T-helper 2 cell treated with Interferon-gamma antibody and Interleukin-4, amounts not matched to agents 100 ng/mL and 5 ng/mL, for 36 hours (primary cell): ENCODE measurements around the gene ABHD17A. TPM values are rescaled to one million over a fixed set of nuclear protein-coding genes. Genes with fewer than 3 reads are reported as not detected.

Experiments used
- intact Hi-C: fragments of 100-400 bp; cut with micrococcal nuclease; formaldehyde crosslinking; loops from one replicate; pipeline ENCODE4 v1.15.1; 2023
- total RNA-seq: library from RNA; stranded (reverse); gene quantifications from 2 replicates; pipeline ENCODE4 v1.2.3, GENCODE V29; 2022

ABHD17A gene
- total RNA-seq, 1 donor from 2014 or later, result 126 TPM

DNA sequence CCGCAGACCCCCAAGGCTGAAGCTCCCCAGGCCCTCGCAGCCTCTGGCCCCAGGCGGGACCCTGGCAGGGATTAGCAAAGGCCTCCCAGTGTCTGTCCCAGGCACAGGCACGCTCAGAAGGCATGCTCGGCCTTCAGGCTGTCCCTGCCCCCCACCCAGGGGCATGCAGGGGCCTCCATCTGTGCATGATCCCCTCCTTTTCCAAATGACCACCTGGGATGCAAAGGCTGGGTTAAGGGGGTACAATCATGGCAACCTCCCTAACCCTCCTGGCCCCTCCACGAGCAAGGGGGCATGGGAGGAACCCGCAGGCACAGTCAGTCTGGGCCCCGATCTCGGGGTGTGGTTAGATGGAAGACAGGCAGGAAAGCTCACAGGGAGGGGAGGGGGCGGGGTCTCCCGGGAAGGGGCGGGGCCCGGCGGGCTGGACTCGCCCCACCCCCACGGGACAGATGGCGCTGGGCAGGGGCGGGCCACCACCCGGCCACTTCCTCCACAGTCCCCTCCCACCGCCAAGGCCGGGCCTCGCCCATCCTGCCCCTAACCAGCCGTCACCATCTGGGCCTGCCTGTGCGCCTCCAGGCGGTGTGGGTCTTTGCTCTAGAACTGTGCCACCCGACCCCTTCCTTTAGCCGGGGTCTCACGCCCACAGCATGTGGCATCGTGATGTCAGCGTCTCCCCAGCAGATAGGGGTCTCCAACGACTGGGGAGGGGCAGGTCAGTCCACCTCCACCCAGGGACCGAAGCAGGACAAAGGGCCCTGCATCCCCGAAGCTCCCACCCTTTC is 30.1 kb downstream of the ABHD17A start:
- intact Hi-C loops, result loop anchor here (5.0 kb wide), 1 partner anchor 448 kb away; the partner anchor contains the start of gene DAZAP1

DNA sequence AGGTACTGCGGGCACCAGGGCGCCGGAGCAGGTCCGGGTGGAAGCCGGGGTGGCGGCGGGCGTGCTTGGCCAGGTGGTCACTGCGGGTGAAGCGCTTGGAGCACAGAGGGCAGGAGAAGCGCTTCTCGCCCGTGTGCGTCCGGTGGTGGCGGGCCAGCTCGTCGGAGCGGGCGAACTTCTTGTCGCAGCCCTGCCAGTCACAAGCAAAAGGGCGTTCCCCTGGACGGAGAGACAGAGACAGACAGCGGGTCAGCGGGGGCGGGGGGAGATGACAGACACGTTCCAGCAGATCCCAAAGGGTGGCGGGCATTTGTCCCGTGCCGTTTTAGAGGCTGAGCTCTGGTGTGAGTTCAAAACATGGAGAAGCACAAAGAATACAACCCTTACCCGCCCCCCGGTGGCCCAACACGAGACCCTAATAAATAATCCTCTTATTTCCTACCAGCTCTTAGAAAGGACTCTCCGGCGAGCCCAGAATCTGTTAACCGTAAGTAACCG is 30.7 kb downstream of the ABHD17A start:
- intact Hi-C loops, result loop anchor here (5.0 kb wide), 1 partner anchor 447 kb away; the partner anchor contains the start of gene DAZAP1

DNA sequence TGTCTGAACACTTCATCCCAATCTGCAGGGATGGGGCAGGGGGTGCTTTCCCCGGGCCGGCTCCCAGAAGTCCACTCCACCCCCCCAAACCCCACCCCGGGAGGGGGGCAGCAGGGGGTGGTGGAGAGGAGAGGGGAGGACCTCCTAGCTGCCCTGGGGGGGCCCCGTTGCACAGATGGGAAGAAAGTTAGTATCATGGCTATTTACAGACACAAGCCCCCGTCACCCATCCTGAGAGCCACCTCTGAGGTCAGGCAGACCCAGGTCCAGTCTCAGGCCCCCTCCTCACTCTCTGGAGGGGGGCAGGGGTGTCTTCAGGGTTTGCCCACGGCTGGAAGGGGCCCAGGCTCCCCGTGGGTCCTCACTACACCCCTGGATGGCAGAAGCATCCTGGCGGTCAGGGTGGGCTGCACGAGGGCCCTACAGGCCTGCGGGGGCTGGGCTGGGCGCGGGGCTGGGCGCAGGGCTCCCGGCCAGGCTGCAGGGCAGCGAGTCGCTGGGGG is 31.2 kb downstream of the ABHD17A start:
- intact Hi-C loops, result no loop called here

DNA sequence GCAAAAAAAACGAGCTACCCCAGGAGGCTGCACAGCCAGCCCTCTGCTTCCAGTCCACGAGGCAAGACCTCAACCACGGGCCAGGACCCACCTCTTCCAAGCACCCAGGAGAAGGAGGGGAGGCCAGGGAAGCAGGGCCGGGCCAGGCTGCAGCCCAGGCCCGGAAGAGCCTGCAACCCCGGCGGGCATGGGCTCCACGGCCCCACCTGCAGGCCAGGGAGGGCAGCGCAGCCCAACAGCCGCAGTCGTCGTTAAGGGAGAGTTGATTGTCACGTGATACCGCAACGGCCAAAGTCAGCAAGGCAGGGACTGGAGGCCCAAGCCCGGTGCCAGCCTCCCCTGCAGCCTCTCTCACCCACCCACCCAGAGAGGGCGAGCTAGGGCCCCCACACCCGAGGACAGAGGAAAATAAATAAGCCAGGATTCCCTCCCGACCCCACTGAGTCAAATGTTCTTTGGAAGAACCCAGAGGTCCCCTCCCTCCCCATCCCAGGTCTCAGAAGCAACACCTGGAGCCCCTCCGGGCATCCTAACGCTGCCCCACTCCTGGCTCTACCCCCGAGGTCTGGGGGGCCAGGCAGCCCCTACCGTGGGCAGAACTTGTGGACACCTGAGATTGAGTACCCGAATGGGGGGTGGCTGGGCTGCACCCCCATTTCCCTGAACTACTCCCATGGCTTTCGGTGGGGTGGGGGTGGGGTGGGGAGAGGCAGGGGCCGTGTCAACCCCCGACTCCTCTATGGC is 31.8 kb downstream of the ABHD17A start:
- intact Hi-C loops, result no loop called here

DNA sequence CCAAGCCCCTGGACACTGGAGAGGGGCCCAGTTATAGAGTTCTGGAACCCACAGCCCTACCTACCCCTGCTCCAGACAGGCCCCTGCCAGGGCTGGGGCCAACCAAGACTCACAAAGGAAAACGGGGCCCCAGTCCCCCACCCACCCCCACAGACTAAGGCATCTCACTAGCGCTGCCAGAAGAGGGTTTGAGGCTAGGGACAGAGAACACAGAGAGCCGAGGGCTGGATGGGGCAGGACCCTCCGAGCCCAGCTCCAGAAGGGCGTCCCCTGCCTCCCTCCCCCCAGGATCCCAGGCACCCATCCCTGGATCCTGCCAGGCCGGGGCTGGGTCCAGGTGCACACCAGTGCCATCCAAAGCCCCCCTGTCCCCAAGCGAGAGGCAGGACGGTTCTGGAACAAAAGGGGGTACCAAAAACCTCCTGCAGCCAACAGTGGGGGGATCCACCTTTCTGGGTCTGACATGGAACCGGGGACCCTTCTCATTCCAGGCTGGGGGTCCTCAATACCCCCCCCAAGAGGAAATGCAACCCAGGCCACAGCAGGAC is 32.6 kb downstream of the ABHD17A start:
- intact Hi-C loops, result no loop called here

DNA sequence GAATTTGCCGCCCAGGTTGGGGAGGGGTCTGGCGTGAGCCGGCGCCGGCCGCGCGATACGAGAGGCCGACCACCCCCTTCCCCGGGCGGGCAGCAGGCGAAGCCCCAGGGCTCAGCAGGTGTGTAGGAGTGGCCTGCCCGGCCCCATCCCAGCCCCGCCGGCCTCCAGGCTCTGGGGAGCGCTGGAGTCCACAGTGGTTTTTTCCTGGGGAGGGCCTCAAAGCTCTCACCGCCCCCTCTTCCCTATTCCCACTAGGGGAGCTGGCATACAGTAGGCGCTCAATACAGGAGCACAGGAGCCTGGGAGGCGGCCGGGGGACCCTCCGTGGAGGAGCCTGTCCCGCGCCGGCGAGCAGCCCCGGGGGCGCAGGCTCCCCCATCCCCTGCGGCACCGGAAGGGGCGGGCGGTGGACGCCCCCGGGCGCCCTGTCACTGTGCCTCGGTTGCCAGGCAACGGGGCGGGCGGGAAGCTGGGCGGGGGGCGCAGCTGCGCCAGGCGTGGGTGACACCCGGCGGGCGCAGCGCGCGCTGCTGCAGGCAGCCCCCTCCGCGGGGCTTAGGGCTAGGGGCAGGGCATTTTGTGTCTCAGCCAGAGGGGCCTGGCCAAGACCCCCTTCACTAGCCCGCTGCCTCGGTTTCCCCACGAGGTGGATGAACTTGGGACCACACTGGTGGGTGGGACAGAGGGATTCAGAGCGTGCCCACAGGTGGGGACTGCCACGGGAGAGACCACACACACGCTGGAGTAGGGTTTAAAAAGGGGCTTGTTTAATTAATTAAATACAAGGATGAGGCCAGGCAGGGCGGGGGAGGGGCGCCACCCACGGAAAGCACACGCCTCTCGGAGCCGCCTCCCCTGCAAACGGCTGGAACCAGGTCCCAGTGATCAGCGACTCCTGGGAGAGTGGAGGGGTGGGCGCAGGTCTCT is 33.4 kb downstream of the ABHD17A start:
- intact Hi-C loops, result no loop called here

DNA sequence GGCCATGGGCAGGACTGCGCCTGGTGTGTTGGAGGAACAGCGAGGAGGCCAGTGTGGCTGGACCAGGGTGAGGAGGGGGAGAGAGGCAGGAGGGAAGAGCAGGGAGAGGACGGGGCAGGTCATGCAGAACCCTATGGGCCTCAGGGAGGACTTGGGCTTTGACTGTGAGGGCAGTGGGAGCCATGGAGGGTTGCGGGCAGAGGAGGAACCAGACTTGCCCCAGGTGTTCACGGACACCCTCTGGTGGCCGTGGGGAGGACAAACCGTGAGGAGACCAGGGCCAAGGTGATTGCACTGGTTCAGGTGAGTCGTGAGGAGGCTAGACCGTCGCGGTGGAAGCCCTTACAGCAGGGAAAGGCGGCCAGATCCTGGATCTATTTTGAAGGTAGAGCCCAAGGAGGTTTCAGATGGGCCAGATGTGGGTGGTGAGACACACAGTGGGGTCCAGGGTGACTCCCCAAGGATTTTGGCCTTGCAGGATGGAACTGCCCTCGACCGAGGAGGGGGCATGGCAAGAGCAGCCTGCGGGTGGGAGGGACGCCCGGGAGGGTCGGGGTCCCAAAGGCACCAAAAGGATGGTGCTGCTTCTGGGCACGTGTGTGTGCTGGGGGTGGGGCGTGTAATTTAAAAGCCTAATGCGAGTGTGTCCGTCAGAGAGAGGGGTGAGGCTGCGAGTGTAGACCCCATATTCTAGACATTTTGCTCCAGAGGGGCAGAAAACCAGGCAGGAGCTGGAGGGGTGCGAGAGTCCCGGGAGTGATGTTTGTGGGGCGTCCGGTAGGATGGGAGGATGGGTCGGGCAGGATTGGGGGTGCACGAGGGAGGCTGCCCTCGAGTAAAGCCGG is 34.3 kb downstream of the ABHD17A start:
- intact Hi-C loops, result no loop called here

DNA sequence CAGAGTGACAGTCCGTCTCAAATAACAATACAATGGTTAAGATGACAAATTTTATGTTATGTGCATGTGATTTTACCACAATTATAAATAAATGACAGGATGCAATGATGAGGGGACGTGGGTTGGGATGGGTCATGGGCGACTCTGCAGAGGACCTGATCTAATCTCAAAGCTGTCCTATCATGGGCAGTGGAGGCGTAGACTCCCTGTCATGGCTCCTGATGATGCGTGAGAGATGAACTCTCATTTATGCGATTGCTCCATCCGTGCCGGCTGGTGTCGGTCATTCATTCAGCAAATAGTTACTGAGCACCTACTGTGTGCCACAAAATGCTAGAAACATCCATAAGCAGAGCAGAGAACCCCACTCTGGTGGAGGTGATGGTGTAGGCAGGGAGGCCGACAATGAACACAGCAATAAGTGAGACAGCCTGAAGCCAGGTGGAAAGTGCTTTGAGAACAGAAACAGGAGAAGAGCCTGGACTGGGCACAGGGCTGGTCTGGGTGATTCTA is 35.4 kb downstream of the ABHD17A start:
- intact Hi-C loops, result no loop called here

DNA sequence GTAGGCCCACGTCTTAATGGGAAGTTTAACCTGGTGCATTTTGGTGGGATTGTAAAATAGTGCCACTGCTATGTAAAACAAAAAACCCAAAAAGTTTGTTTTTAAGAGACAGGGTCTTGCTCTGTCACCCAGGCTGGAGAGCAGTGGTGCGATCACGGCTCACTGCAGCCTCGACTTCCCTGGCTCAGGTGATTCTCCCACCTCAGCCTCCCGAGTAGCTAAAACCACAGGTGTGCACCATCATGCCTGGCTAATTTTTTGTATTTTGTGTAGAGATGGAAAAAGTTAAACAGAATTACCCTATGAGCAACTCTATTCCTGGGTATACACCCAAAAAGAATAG is 36.2 kb downstream of the ABHD17A start:
- intact Hi-C loops, result no loop called here

DNA sequence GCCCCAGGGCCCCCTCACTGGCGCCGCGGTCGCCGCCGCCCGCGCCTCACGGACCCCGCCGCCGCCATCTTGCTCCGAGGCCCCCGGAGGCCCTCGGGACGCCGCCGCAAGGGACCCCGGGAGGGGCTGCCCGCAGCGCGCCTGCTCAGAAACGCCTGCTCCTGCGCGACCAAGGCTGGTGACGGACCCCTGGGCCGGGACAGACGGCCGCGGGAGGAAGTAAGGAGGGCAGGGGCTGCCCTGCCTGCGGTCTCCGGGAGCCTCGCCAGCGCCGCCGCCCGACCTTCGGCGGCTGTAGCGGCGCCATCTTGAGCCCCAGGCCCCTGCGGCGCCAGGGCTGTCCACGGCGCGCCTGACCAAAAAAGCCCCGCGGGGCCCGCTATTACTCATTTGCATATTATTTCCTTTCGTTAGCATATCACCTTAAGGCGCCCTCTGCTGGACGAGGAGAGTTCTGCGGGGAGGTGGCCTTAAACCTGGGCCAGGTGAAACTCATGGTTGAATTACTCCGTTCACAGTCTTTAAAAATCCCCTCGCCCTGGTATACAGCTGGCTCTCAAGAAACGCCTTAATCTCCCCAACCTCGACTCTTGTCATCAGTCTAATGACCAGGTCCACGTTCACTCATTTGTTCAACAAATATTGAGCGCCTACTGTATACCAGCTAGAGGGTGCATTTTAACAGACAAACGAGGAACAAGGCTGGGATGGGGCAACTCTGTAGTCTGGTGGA is 36.7 kb downstream of the ABHD17A start, which contains the start of gene REXO1:
TSS of gene REXO1 (minus strand) at position 85 of the 733 bp plus-strand sequence. CDS start 125 bp downstream, outside the sequence.
- intact Hi-C loops, result loop anchor here (1.0 kb wide), 1 partner anchor 36 kb away; the partner anchor contains the start of gene ATP8B3

DNA sequence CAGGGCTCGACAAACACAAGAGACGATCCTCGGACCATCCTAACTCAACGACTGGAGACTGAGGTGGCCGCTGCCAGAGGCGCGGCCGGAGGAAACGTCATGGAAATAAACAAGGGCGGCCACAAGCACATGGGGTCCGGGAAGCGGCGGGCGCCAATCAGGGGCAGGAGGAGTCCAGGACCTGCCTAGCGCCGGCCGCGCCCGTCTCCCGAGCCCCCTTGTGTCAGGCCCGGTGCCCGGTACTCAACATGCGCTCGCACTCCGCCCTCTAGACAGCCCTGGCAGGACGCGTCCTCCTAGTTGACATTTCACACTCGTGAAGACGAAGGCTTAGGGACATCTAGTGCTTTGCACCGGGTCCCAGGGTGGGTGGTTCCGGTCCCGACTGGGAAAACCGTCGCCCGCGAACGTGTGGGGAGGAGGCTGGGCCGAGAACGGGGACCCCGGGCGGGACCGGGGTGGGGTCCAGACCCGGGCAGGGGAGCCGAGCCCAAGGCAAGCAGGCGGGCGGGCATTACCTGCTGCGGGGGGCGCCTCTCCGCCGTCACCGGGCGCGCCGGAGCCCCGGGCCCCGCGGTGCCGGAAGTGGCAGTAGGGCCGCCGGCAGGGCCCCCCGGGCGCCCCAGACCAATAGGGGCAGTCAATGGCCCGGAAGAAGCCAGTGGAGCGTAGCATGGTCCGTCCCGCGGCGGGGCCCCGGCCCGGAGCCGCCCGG is 37.5 kb downstream of the ABHD17A start:
- intact Hi-C loops, result loop anchor here (1.0 kb wide), 1 partner anchor 36 kb away; the partner anchor contains the start of gene ATP8B3

DNA sequence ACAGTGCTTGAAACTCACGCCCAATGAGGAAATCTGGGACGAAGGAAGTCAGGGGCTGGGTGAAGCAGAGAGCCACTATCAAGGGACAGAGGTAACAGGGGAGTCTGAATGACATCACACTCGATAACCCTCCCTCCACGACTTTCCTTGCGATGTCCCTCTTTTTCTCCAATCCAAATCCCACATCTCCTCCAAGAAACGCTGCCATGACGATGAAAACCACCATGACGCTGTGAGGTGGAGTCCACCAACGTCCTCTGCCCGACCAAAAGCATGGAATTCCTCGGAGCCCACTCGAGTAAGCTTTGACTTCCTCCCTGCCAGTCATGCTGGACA is 38.0 kb downstream of the ABHD17A start:
- intact Hi-C loops, result no loop called here

DNA sequence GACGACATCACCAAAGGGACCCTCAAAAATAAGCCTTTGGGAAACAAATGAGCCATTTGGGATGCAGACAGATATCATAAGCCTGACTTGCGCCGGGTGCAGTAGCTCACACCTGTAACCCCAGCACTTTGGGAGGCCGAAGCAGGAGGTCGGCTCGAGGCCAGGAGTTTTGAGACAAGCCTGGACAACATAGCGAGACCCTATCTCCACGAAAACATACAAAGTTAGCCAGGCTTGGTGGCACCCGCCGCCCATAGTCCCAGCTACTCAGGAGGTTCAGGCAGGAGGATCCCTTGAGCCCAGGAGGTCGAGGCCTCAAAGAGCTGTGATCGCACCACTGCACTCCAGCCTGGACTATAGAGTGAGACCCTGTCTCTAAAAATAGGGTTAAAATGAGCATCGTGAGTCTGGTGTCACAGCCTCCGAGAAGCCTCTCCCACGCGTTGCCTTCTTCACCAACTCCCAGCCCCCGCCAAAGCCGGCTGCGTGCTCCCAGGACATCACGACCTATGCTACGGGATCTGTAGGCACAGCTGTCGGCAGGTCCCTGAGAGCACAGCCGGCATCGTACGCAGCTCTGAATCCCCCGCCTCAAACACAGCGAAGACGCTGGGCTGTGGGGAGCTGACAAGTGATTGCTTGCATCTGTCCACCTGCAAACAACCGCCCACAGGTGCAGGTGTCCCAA is 38.6 kb downstream of the ABHD17A start:
- intact Hi-C loops, result no loop called here

DNA sequence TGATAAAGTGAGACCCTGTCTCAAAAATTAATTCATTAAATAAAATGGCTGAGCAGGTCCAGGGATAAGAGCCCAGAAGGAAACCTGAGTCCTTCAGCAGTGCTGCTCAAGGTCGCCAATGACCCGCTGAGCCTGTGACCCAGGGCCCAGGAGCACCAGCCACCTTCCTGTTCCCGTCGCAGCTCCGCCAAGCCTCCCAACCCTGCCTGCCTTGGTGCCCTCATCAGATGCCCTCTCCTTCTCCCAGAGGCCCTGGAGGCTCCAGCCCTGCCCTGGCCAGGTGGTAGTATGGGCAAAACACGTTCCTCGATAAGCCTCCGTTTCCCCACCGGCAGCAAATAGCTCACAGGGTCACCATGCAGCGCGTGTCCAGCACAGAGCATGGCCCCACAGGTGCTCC is 39.7 kb downstream of the ABHD17A start:
- intact Hi-C loops, result no loop called here

DNA sequence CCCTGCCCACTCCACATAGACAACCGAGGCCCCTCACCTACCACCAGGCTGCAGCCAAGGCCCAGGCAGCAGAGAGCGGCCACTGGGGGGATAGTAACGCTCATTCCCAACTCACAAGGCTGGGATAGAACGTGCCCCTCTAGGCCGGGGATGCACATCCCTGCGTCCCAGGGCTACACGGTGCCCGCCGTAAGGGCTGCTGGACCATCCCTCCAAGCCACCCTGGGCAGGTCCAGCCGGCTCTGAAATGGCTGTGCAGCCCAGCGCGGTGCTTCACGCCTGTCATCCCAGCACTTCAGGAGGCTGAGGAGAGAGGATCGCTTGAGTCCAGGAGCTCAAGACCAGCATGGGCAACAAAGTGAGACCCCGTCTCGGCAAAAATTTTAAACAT is 40.2 kb downstream of the ABHD17A start:
- intact Hi-C loops, result no loop called here

DNA sequence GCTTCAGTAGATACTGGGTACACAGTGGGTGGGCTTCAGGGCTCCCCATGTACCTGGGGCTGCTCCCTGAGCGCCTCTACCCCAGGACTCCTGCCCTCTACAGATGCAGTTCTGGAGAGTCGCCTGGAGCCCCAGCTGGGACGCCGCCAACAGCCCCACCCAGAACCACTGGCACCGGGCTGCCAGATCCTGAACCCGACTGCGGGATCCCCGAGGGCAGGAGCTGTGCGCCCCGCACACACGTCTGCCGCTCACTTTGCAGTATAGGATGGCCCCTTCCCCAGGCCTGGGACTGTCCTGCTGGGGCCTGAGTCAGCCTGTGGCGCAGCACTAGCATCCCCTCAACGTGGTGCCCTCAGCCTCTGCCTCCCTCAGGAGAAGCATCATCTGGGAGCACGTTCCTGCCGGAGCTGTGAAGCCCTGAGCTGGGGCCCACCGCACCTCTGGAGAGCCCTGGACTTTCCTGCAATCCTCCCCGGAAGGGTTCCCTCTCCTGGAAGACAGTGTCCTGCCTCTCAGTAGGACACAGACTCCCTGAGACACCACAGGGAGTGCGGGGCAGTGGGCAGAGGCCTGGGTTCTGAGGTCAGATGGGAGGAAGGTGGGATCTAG is 40.7 kb downstream of the ABHD17A start:
- intact Hi-C loops, result no loop called here
